NCI-H446 treated with DMSO at 0.1 percent for 48 hours (cell line): Measurements from ENCODE around the gene HTRA1.

ENCODE experiments used
- DNase-seq: peaks from one replicate; lab custom pipeline; 2025; lab: John Stamatoyannopoulos, UW

Gene HTRA1

DNA sequence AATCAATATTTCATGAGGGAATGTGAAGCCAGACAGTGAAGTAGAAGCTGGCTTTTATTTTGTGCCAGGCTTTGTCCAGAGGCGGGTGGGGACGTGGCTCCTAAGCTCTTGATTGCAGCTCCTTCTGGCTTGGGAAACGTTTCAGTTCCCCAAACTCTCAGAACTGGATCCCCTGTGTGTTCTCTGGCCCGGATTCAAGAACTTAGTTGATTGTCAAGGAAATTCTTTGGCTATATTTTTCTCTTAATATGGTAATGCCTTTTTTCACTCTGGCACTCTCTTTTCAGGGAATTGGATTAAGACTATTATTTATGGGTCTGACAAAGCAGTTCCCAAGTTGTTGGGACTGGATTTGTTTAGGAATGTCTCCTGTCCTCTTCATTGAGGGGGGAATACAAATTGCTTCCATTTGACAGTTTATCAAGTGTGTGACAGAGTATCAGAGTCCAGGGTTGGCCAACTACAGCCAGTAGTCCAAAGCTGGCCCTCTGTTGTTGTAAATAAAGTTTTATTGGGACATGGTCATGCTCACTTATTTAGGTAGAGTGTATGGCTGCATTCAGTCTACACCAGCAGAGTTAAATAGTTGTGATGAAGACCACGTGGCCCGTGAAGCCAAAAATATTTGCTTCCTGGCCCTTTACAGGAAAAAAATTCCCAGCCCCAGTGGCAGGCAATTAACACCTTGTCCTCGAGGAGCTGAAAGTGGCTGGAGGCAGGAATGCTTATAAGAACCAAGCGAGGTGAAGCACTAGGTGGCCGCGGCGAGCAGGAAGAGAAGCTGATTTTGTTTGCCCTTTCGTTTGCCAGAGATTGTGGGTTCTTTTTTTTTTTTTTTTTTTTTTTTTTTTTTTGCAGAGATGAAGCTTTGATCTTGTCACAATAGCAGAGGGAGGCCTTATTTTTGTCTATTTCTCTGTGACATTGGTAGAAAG is 34.3 kb downstream of the HTRA1 start:
- DNase-seq = peak; percentile 51

DNA sequence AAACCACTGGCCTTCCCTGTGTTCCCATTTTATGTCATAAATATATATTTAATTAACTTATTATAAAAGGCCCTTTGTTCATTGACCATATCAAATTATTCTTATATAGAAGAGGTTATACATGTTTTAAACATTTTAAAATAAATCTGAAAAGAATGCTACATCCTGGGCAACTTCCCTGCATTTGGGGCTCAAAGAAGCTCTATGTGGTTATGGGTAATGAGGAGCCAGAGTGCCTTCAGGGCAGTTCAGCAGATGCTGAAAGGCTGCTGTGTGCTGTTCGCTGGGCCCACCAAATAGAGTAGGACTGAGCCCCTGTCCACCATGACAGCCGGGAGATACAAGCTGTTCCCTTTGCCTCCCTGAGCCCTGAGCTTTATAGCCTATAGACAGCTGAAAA is 35.9 kb downstream of the HTRA1 start:
- DNase-seq = no peak

DNA sequence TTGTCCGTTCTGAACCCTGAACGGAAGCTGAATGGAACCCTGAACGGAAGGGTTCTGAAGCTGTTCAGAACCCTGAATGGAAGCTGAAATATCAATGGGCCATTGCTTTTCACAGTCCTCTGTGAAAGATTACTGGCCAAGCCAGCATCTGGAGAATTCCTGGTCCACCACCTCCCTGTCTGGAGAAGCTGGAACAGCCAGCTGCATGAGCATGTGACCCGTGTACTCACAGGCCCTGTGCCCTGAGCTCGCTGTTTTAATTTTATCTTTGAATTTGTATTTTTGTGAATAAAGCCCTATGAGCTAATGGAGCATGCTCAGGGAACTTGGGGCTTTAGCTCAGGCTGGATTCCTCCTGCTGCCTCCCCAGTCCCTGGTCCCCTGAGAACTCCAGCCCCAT is 37.2 kb downstream of the HTRA1 start:
- DNase-seq = no peak

DNA sequence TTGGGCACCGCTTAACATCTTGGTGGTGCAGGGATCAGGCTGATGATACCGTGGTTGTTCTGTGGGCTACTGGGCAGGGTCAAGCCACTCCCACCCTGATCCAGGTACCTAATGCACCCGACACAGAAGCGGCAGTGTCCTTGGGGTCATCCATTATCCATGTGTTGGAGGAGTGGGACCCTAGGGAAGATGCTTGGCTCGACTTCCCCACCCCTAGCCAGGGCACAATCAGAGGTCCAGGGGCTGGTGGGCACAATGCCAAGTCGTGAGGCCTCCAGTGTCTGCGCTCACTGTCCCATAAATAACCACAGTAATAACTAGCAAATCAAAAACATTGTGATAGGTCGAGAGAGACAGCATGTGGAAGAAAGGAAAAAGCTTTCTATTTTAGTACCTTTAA is 37.7 kb downstream of the HTRA1 start:
- DNase-seq = no peak

DNA sequence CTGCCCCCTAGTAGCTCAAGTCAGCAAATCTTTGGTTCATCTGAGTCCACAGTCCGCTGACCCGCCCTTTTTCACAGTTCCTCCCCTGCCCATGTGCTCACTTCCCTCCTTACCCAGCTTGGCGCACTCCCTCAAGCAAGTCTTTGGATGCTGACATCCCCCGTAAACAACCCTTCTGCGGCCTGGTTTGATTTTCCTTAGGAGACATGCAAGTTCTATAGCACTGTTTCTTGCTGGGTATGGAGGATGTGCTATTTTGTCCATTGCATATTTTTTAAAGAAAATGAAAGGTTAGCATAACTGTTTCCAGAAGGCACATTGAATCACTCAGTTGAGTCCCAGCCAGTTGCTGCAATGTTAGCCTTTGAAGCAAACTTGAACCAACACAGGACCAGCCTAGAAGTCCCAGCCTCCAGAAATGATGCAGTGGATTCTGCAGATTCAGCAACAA is 38.2 kb downstream of the HTRA1 start:
- no peak for DNase-seq

DNA sequence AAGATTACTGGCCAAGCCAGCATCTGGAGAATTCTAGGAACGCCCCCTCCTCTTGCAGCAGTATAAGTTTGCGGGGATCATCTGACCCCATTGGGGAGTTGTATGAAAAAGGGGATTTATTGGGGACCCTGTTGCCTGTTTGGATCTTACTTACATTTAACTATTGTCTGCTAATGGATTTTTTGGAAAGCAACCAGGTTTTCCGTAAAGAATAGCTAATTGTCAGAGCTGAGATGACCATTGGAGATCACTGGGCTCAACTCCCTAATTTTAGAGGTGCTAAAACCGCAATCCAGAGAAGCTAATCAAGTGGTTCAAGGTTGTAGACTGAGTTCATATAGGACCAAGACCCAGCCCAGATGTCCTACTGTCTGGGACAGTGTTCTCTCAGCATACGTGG is 38.8 kb downstream of the HTRA1 start:
- DNase-seq = no peak

DNA sequence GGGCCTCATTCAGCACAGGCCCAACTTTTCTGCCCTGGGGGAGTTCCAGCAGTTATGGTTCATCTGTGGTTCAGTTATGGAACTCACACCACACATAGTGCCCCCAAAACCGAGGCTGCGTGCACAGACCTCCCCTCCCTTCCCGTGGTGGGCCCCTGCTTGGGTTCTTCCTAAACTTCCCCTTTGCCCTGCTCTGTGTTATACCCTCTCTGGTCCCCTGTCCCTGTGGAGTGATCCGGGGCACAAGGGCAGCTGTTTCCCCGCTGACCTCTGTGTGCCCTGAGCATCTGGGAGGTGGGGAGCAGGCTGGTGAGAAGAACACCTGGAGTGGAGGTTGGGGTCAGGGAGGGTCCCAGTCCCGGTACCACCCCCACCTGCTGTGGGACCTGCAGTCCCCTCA is 39.4 kb downstream of the HTRA1 start:
- no peak for DNase-seq

DNA sequence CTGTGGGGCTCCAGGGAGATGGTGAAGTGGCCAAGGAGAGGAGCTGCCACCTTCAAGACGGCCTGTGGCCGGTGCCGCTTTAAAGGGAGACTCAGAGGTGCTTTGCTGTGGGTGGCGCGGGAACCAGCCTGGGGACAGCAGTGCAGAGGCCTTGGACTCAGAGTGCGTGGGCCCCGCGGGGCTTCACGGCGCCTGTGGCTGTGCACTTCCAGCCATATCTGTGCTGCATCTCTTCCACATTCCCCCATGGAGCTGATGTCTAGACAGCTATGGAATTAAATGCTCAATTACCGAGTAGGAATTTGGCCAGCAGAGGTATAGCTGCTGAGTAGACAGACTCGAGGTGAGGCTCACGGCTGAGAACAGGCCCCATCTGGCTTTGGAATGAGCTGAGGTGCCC is 41.7 kb downstream of the HTRA1 start:
- DNase-seq = no peak

DNA sequence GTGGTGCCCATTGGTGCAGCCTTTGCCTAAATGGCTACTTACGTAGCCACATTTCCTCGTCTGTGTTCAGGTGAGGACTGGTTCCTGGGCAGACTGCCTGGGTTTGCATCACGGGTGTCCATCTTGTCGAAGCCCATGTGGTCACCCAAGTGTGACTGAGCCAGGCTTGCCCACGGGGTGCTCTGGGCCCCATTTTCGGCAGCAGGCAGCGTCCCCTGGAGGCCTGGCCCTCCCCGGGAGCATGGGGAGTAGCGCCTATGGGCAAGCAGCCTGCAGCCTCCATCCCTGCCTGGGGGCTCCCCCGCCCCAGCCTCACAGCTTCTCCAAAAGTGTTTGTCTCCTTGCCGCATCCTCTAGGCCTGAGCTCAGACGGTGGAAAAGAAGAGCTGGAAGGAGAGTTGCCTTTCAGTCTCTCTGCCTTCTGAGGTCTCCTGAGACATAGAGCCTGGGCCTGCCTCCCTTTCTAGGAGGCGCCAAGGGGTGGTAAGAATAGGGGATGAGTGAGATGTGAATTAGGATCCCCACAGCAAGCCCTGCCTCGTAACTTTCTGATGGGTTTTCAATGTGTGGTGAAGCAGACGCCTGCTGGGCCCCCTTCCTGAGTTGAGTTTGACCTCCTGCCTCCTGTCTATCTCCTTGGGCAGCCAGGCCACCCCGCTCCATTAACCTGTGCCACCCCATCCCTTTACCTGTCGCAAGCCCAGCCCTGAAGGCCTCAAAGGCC is 42.7 kb downstream of the HTRA1 start:
- DNase-seq = no peak

DNA sequence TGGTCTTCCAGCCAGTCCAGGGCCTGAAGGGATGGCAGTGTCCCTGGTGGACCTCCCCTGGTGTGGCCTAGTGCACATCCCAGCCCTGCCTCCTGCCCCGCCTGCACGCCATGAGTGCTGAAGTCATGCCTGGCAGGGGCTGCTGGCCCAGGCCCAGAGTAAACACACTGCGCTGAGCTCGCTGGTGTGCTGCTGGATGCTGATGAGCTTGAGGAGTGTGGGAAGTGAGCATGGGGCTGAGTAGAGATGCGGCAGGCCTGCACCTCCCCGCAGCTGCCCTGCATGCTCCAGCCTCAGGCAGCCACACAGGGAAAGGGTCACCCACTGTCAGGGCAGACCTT is 43.2 kb downstream of the HTRA1 start:
- DNase-seq = peak; percentile 75

DNA sequence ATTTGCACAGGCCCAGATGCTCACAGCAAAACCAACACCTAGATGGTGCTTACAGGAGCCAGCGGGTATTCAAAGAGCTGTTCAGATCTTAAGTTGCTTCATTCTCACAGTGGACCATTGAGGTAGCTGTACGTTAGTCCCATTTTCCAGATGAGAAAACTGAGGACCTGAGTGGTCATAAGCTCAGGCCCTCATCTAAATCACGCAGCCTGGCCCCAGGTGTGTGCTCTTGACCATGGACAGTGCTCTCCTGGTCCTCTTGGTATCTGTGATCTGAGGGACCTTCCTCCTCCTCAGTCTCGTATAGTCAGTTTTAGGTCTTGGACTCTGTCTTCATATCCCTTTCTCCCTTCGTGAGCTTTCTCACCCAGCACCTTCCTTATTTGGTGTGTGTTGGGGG is 43.7 kb downstream of the HTRA1 start:
- DNase-seq = no peak

DNA sequence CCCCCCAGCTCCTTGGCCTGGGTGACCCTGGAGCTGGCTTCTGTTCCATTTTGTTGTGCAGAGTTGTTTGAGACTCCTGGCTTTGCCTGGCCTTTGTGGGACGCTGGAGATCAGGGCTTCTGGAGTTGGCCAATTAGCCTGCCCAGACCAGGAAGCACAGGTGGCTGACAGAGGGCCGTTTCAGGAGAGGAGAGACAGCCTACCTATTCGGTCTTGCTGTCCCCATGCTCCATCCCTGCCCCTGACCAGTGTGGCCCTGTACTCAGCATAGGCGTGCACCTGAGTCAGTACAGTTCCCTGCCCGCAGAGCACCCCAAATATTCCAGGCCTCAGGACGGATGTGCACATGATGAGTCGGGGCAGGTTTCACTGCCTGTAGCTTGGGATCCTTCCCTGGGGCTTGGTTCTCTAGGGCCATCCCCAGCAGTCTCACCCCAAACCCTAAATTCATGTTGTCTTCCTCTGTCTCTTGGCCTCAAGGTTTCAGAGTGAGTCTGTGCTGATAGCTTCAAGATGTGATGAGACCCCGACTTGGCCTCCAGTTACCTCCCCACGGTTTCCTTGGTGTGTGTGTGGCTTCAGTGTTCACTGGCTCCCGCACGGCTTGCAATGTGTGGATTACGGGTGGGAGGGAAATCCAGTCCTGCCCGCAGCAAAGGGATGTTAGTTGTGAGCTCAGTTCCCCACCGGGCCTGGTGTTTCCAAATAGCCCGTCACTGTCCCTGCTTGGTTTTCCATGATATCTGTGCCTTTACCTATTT is 44.7 kb downstream of the HTRA1 start:
- no peak for DNase-seq

DNA sequence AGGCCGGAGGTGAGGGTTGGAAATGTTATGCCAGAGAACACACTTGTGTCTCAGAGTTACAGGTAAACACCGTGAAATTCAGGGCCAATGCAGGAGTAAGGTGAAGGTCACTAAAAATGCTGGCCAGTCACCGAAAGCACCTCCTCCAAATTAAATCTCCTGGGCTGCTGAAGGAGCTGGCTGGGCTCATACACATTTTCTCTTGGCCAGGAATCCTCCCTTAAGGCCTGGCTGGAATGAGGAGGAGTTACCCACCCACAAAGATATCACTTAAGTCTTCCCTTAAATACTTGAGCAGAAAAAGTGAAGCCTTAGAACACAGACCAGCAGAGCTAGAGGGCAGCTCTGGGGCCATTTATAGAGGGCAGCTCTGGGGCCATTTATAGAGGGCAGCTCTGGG is 46.3 kb downstream of the HTRA1 start:
- DNase-seq = no peak

DNA sequence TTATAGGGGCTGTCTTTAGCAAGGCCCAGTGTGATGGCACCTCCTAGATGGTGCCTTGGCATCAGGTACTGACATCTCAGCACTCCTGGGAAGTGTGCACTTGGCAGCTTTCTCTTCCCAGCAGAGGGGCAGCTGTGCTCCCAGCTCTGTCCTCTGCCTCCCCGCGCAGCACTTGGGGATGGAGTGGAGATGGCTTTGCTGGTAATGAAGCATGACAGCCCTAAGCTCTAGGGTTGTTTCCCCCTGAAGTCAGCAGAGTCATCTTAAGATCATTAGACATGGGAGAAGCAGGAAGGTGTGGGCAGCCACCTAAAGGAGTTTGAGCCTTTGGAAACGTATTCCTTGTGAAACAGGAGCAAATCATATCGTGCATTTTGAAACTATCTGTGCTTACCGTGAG is 46.7 kb downstream of the HTRA1 start:
- DNase-seq = no peak

DNA sequence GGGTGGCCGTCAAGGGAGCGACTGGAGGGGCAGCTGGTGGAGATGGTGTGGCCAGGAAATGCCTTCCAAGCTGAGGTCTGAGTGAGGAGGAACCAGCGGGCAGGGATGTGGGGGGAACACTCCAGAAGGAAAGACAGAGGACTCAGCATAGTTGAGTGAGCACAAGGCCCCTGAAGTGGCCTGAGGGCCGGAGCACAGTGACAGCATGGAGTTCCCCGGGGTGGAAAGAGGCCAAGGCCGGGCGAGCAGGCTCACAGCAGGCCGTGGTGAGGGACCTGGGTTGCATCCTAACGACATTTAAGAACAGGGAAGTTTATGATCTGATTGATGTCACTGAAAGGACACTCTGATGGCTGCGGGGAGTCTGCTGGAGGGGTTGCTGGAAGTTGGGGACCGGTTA is 48.0 kb downstream of the HTRA1 start:
- no peak for DNase-seq

DNA sequence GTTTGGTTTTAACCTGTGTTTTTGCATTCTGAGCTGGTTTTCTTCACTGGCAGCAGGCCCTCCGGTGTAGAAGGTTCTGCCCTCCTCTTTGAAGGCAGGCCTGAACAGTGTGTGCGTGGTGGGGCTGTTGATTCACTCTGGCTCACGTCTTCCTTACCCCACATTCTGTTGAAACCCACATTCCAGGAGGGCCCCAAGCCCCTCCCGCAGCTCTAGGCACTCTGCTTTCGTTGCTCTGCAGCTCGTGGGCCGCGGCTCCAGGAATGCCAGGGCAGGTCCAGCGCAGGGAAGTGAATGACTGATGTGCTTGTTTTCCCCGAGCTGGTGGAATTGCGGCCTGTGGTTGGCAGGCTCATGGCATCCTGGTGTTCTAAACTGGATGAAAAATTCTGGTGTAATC is 49.0 kb downstream of the HTRA1 start:
- no peak for DNase-seq

DNA sequence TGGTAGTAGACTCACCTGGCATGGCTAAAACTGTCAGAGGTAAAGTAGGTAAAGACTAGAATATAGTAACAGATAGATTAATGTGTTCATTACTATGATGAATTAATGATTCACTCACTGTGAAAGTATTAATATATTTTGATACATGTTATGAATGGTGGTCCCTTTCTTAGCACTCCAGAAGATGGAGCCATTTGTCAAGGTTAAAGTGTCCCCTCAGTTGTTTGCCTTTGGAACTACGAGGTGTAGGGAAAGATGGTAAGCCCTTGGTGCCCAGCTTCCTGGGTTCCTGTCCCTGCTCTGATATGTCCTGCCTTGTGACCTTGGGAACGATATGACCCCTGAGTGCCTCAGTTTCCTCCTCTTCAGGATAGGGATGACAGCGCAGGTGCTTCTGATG is 49.4 kb downstream of the HTRA1 start:
- no peak for DNase-seq

DNA sequence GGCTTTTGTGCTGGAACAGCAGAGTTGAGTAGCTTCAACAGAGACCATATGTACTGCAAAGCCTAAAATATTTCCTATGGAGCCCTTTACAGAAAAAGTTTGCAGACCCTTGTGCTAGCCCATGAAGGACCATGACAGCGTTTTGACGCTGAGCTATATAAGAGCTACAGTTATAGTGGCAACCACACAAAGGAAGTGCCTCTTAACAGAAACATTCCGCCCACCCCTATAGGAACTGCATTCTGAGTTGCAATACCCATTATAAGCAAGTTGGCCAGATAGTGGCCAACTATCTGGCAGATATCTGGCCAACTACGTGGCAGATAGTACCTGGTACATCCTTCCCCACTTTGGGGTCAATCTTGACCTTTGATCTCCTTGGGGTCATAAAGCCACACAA is 51.7 kb downstream of the HTRA1 start:
- DNase-seq = no peak

DNA sequence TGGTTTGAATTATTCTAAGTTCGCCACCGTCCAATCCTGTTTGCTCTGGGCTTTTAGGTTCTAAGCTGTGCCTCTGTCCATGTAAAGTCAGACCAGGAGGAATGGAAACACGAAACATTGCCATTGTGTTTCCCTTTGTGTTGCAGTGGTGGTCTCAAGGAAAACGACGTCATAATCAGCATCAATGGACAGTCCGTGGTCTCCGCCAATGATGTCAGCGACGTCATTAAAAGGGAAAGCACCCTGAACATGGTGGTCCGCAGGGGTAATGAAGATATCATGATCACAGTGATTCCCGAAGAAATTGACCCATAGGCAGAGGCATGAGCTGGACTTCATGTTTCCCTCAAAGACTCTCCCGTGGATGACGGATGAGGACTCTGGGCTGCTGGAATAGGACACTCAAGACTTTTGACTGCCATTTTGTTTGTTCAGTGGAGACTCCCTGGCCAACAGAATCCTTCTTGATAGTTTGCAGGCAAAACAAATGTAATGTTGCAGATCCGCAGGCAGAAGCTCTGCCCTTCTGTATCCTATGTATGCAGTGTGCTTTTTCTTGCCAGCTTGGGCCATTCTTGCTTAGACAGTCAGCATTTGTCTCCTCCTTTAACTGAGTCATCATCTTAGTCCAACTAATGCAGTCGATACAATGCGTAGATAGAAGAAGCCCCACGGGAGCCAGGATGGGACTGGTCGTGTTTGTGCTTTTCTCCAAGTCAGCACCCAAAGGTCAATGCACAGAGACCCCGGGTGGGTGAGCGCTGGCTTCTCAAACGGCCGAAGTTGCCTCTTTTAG is 52.9 kb downstream of the HTRA1 start:
- no peak for DNase-seq

DNA sequence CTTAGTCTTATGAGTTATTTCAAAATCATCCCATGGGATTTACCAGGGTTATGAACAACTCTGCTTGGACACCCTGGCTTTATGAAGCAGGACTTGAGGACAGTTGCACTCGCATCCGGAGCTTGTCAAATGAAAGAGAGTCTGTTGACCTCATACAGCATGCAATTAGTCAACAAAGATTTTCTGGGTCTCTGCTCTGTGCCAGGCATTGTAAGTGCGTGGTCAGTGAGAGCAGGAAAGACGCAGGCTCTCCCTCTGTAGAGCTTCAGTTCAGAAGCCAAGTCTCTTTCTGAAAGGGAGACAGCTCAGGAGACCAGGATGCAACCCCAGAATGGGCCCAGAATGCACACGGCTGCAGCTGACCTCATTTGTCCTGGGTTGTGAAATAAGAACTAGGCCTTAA is 53.7 kb downstream of the HTRA1 start:
- DNase-seq = no peak

DNA sequence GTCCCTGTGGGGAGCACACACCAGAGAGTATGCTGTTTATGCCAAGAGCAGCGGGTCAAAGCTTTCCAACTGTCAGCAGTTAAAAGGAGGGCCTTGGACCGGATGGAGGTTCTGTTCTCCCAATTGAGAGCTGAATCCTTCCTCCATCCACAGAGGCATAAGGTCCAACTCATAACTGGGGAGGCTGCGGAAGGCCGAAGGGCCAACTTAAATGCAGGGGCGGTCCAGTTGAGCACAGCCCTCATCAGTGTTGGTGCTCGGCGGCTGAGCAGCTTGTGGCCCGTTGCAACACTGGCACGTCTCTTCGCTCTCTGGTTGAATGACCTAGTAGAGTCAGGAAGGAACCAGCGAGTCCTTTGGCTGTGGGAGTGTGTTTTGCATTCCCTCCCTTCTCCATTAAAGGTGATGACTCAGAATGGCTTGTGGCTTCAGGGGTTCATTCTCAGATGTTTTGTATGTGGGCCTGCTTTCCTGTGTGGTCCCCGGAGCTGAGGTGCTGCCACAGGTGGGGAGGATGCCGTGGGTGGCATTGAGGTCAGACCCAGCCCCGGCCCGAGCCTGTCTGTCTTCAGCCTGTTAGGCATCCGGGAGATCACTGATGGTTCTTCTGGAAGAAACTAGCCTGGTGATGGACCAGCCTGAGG is 54.4 kb downstream of the HTRA1 start:
- no peak for DNase-seq
